ENCODE measurements around the gene NDUFB6.
A peak's percentile ranks its signal among the peaks of the same experiment; 100 is the strongest.

The NDUFB6 gene

GRCh38 chr9:32590898-32591297, 17.9 kb upstream of the NDUFB6 start:
- TF ChIP-seq, protein P1, sequence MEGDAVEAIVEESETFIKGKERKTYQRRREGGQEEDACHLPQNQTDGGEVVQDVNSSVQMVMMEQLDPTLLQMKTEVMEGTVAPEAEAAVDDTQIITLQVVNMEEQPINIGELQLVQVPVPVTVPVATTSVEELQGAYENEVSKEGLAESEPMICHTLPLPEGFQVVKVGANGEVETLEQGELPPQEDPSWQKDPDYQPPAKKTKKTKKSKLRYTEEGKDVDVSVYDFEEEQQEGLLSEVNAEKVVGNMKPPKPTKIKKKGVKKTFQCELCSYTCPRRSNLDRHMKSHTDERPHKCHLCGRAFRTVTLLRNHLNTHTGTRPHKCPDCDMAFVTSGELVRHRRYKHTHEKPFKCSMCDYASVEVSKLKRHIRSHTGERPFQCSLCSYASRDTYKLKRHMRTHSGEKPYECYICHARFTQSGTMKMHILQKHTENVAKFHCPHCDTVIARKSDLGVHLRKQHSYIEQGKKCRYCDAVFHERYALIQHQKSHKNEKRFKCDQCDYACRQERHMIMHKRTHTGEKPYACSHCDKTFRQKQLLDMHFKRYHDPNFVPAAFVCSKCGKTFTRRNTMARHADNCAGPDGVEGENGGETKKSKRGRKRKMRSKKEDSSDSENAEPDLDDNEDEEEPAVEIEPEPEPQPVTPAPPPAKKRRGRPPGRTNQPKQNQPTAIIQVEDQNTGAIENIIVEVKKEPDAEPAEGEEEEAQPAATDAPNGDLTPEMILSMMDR (IDR thresholded peaks at IDR 0.05; ENCODE audit: control insufficient read depth, extremely low read depth, insufficient read depth) = no peak
- no peak for DNase-seq (ENCODE audit: low read depth)
- H3K4me3 ChIP-seq (ENCODE audit: low read depth, low read length) = no peak overlapping the region

- TF ChIP-seq, protein P1 (IDR thresholded peaks at IDR 0.05; ENCODE audit: control insufficient read depth, extremely low read depth, insufficient read depth) = no peak
- no peak overlapping the region for H3K4me3 ChIP-seq (ENCODE audit: low read depth, low read length)
- no peak for DNase-seq (ENCODE audit: low read depth)
Measured at GRCh38 chr9:32590476-32590875, 17.5 kb upstream of the NDUFB6 start.

DNA sequence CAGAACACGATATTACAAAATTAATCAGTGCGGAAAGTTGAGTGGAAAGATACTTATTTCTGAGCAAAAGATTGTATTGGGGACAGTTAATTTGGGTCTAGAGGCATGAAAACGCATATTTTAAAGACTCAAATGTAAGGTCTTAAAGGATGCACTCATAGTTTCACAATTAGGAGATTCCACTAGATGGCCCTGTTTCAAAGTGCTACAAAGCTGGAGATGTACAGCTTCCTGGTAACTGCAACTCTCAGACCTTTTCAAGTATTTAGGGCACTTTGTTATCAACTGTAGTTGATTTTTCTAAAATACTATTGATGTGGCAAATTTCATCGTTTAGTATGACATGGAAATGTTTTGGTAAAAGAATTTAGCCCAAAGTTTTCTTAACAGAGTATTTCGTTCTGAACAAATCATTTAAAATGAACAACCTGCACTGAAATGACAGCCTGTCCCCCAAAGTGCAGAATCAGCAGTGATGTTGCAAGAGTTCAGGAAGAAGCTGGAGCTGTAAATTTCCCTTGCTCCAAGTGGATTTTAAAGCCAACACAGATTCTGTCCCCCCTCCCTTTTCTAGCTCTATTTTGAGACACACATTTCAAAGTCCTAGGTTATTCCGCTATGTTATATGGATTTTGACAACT, 16.2 kb upstream of the NDUFB6 start:
- TF ChIP-seq, protein P1 (IDR thresholded peaks at IDR 0.05; ENCODE audit: control insufficient read depth, extremely low read depth, insufficient read depth) = peak; percentile 64
- no peak overlapping the region for H3K4me3 ChIP-seq (ENCODE audit: low read depth, low read length)
- DNase-seq (ENCODE audit: low read depth) = no peak

DNA sequence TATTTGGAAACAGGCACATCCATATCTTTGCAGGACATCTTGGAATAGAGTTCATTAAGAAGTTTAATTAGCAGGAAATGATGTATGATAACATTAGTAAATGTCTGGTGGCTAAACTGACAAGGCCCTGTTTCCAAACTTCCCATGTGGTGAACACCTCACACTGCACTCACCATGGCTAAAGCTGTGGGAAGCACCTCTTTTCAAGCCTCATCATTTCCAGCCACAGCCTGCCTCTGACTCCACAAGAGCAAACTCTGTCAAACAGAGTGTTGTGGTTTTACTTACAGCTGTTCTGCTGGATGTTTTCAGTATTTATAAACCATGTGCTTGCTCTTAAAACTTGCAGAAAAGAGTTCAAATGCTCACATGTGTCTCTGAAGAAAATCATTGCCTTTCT, 14.9 kb upstream of the NDUFB6 start:
- TF ChIP-seq, protein P1 (IDR thresholded peaks at IDR 0.05; ENCODE audit: control insufficient read depth, extremely low read depth, insufficient read depth) = no peak
- no peak for DNase-seq (ENCODE audit: low read depth)
- H3K4me3 ChIP-seq (ENCODE audit: low read depth, low read length) = no peak overlapping the region

DNA sequence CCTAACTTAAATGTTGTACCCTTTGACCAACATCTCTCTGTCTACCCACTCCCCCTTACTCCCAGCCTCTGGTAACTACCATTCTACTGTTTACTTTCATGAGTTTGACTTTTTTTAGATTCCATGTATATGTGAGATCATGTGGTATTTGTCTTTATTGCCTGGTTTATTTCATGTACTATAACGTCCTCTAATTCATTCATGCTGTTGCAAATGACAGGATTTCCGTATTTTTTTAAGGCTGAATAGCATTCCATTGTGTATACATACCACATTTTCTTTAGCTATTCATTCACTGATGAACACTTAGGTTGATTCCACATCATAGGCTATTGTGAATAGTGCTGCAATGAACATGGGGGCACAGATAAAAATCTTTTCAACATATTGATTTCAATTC, 11.8 kb upstream of the NDUFB6 start:
- no peak for DNase-seq (ENCODE audit: low read depth)

DNA sequence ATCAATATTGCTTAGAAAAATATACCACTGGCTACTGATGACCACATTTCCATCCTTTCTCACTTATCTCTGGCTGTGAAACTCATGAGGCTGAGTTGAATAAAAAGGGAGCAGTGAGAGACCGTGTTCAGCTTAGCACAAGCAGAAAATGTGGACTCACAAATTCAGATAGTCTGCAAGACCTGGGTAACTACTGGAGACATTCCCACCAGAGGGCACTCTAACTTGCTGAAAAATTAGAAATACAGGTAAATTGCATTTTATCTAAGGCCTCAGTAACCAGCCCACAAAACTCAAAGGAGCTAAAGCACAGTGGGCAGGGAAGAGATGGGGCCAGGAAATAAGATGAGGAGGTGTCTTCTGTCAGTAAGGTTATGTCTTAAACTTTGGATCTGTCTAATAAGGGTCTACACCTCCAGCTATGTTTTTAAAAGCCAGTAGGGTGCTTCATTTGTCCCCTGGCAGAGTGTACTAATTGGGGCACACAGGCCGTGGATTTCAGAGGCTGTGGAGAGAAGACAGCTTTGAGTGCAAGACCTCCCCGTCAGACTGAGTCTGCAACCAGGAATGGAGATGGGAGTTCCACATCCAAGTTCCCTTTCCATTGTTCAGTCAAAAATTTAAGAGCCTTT, 8.7 kb upstream of the NDUFB6 start:
- no peak for DNase-seq (ENCODE audit: low read depth)
- TF ChIP-seq, protein P1 (IDR thresholded peaks at IDR 0.05; ENCODE audit: control insufficient read depth, extremely low read depth, insufficient read depth) = peak; percentile 74
- H3K4me3 ChIP-seq (ENCODE audit: low read depth, low read length) = no peak overlapping the region

More for the DNA sequence above, 11.8 kb upstream of the NDUFB6 start:
- TF ChIP-seq, protein P1 (IDR thresholded peaks at IDR 0.05; ENCODE audit: control insufficient read depth, extremely low read depth, insufficient read depth) = no peak
- no peak overlapping the region for H3K4me3 ChIP-seq (ENCODE audit: low read depth, low read length)

Measured in LNCaP clone FGC (cell line).